Measurements from ENCODE around the gene PHLDB2.

The PHLDB2 gene

GRCh38 chr3:111913163-111913763, 54.2 kb downstream of the PHLDB2 start:
- no peak for DNase-seq (ENCODE audit: extremely low spot score)
- no peak for TF ChIP-seq CTCF (IDR thresholded peaks at IDR 0.05; ENCODE audit: control extremely low read depth, extremely low read depth, low read depth, missing control alignments)
- ChIA-PET POLR2A (no interaction called here), CTCF (interaction anchor here (0.9 to 1.4 kb wide), 2 partner anchors 9 to 18 kb away, joined by 3 to 4 read pairs; no protein-coding TSS in a partner anchor)

- ChIA-PET CTCF (interaction anchor here (1.9 kb wide), 1 partner anchor 10 kb away, joined by 5 read pairs; no protein-coding TSS in a partner anchor), POLR2A (no interaction called here)
- no peak for DNase-seq (ENCODE audit: extremely low spot score)
These were observed 56.8 kb downstream of the PHLDB2 start for GRCh38 chr3:111915905-111916304.

GRCh38 chr3:111917300-111917699, 58.2 kb downstream of the PHLDB2 start:
- no peak for TF ChIP-seq CTCF (IDR thresholded peaks at IDR 0.05; ENCODE audit: control extremely low read depth, extremely low read depth, low read depth, missing control alignments)
- POLR2A ChIA-PET, result no interaction called here
- CTCF ChIA-PET, result interaction anchor here (1.1 to 1.6 kb wide), 2 partner anchors 8 to 14 kb away, joined by 3 to 7 read pairs; no protein-coding TSS in a partner anchor
- no peak for DNase-seq (ENCODE audit: extremely low spot score)

More at GRCh38 chr3:111915905-111916304, 56.8 kb downstream of the PHLDB2 start:
- TF ChIP-seq CTCF (IDR thresholded peaks at IDR 0.05; ENCODE audit: control extremely low read depth, extremely low read depth, low read depth, missing control alignments), result no peak

GRCh38 chr3:111919370-111920065, 60.5 kb downstream of the PHLDB2 start:
- DNase-seq (ENCODE audit: extremely low spot score), result no peak
- ChIA-PET CTCF (interaction anchor here (0.7 to 2.4 kb wide), 4 partner anchors 20 to 229 kb away, joined by 3 to 5 read pairs (median 3); no protein-coding TSS in a partner anchor), POLR2A (no interaction called here)
- TF ChIP-seq CTCF (IDR thresholded peaks at IDR 0.05; ENCODE audit: control extremely low read depth, extremely low read depth, low read depth, missing control alignments), result no peak

- TF ChIP-seq CTCF (IDR thresholded peaks at IDR 0.05; ENCODE audit: control extremely low read depth, extremely low read depth, low read depth, missing control alignments), result no peak
- DNase-seq (ENCODE audit: extremely low spot score), result no peak
- ChIA-PET POLR2A (no interaction called here), CTCF (interaction anchor here (0.9 to 2.4 kb wide), 3 partner anchors 8 to 204 kb away, joined by 3 to 5 read pairs (median 4); no protein-coding TSS in a partner anchor)
These were observed 62.1 kb downstream of the PHLDB2 start for GRCh38 chr3:111921181-111921580.

- ChIA-PET CTCF (interaction anchor here (1.0 to 1.4 kb wide), 4 partner anchors 9 to 17 kb away, joined by 3 to 4 read pairs (median 3); no protein-coding TSS in a partner anchor), POLR2A (no interaction called here)
- no peak for DNase-seq (ENCODE audit: extremely low spot score)
- no peak for TF ChIP-seq CTCF (IDR thresholded peaks at IDR 0.05; ENCODE audit: control extremely low read depth, extremely low read depth, low read depth, missing control alignments)
These were observed 64.2 kb downstream of the PHLDB2 start for GRCh38 chr3:111923095-111923771.

Measured in GM10248 (cell line).